Rectal smooth muscle tissue (tissue), 1 donor: Measurements from ENCODE around the gene CD33.
"Not testable (repeated sequence)": the region's sequence is repeated elsewhere in the genome, so short reads cannot be mapped to it uniquely, and the experiment has no call there.

ENCODE experiments used
- H3K27ac ChIP-seq: one replicate; pipeline ENCODE4 v1.7.0; 2013; ENCODE audit warnings: low read depth, low read length, inconsistent platforms
- H3K27me3 ChIP-seq: one replicate; pipeline ENCODE4 v1.7.0; 2013; ENCODE audit warnings: low read length; ENCODE audit not compliant: control insufficient read depth, insufficient read depth
- H3K36me3 ChIP-seq: one replicate; pipeline ENCODE4 v1.7.0; 2013; ENCODE audit warnings: low read length; ENCODE audit not compliant: control insufficient read depth, insufficient read depth
- H3K4me1 ChIP-seq: one replicate; pipeline ENCODE4 v1.7.0; 2013; ENCODE audit warnings: low read length; ENCODE audit not compliant: control insufficient read depth, insufficient read depth
- H3K4me3 ChIP-seq: one replicate; pipeline ENCODE4 v1.7.0; 2013; ENCODE audit warnings: low read length
- H3K9ac ChIP-seq: one replicate; pipeline ENCODE4 v1.7.0; 2013; ENCODE audit warnings: low read length

The CD33 gene

DNA sequence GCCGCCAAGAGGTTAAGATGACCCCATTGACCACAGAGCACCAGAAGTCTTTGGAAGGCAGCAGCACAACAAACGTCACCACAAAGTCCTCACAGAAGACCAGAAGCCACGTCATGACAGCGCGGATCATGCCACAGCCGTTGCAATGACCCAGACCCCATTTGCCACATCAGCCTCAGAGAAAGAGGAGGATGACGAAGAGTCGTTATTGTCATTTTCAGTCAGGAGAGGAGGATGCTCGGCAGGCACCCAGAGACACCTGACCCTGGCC, 29.6 kb upstream of the CD33 start:
- Histone ChIP-seq H3K27me3 (no peaks in the 10 kb centered on the region), H3K36me3 (no peaks in the 10 kb centered on the region), H3K27ac (no peak overlapping the region), H3K9ac (no peak overlapping the region), H3K4me3 (no peak overlapping the region), H3K4me1 (no peaks in the 10 kb centered on the region)

DNA sequence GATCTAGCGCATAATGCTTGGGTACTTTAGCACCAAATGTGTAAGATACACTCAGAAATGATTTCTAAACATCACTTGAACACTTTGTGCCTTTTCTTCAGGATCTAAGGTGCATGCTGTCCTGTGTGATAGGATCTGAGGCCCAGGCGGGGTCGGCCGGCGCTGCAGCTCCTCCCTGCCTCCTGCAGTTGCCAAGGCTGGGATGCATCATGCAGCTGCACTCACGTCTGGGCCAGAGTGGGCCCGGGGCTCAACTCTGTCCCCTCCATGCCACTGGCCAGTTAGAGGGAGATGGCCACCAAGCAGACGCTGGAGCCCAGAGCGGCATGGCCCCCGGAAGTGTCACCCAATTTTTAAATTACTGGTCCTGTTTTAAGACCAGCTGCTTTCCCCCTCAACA, 29.3 kb upstream of the CD33 start:
- no peak overlapping the region for H3K4me3 ChIP-seq
- H3K4me1 ChIP-seq, result no peaks in the 10 kb centered on the region
- H3K27me3 ChIP-seq, result no peaks in the 10 kb centered on the region
- H3K27ac ChIP-seq, result no peak overlapping the region
- H3K9ac ChIP-seq, result no peak overlapping the region
- no peaks in the 10 kb centered on the region for H3K36me3 ChIP-seq

DNA sequence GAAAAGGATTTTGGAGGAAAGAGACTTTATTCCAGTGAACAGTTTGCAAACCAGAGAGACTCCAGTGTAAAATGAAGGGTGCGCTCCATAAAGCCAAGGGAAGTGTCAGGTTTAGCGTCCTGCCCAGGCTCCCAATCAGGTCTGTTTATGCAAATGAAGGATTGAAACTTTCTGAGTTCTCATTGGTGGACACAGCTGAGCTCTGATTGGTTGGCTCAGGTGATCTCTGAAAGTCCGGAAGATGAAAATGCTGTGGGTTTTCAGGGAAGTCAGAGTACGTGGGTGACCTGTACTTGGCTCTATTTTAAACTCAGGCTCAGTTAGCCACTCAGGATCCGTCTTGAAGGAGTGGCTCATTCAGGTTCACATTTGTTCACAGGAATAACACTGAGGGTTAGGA, 28.7 kb upstream of the CD33 start:
- no peaks in the 10 kb centered on the region for H3K27me3 ChIP-seq

GRCh38 chr19:51198641-51199040, 26.2 kb upstream of the CD33 start:
- H3K4me1 ChIP-seq, result no peaks in the 10 kb centered on the region
- H3K4me3 ChIP-seq, result no peak overlapping the region
- no peak overlapping the region for H3K27ac ChIP-seq
- H3K9ac ChIP-seq, result no peak overlapping the region
- H3K27me3 ChIP-seq, result no peaks in the 10 kb centered on the region
- H3K36me3 ChIP-seq, result no peaks in the 10 kb centered on the region

More for the DNA sequence above, 28.7 kb upstream of the CD33 start:
- H3K9ac ChIP-seq, result no peak overlapping the region
- no peaks in the 10 kb centered on the region for H3K36me3 ChIP-seq
- H3K4me1 ChIP-seq, result no peaks in the 10 kb centered on the region
- H3K27ac ChIP-seq, result no peak overlapping the region
- H3K4me3 ChIP-seq, result no peak overlapping the region

DNA sequence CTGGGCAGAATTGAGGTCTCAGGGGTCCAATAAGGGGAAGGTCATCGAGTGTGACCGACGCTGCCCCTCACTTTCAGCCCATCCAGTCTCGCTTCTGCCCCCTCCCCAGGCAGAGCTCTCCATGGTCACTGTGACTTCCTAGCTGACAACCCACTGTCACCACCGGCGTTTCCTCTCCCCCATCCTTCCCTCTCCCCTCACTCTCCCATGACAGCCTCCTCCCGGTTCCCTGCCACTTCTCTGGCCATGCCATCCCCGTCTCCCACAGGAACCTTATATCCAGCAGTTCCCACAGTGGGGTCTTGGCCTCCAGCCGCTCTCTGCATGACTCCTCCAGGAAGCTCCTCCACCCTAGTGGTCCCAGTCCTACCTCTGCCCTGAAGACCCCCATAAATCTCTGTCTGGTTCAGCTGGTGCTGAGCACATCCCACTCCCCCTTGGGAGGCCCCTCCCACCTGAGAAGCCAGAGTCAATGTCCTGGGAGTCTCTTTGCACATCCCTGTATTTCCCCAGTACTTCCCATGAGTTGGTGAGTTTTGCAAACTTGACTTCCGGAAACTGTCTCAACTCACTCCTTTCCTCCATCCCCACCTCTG, 24.7 kb upstream of the CD33 start:
- Histone ChIP-seq H3K4me1 (no peaks in the 10 kb centered on the region), H3K27me3 (no peaks in the 10 kb centered on the region), H3K4me3 (no peak overlapping the region), H3K36me3 (no peaks in the 10 kb centered on the region), H3K27ac (no peak overlapping the region), H3K9ac (no peak overlapping the region)

- Histone ChIP-seq H3K4me1 (no peaks in the 10 kb centered on the region), H3K9ac (no peak overlapping the region), H3K4me3 (no peak overlapping the region), H3K27me3 (no peaks in the 10 kb centered on the region), H3K36me3 (no peaks in the 10 kb centered on the region), H3K27ac (no peak overlapping the region)
Observed at GRCh38 chr19:51201712-51202111, 23.2 kb upstream of the CD33 start.

DNA sequence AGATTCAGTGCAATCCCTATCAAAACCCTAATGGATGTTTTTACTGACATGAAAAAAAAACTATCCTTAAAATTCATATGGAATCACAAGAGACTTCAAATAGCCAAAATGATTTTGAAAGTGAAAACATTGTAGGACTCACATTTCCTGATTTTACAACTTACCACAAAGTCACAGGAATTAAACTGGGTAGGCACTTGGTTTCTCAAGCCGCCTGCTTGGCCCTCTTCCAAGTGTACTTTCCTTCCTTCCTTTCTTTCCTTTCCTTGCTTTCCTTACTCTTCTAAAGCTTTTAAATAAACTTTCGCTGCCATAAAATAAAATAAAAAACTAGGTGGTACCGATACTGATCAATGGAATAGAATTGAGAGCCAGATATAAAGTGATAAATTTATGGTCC, 21.0 kb upstream of the CD33 start:
- Histone ChIP-seq H3K36me3 (no peaks in the 10 kb centered on the region), H3K27ac (no peak overlapping the region), H3K4me1 (no peaks in the 10 kb centered on the region), H3K9ac (no peak overlapping the region), H3K4me3 (no peak overlapping the region), H3K27me3 (no peaks in the 10 kb centered on the region)

GRCh38 chr19:51204321-51204720, 20.6 kb upstream of the CD33 start:
- H3K9ac ChIP-seq, result no peak overlapping the region
- no peaks in the 10 kb centered on the region for H3K36me3 ChIP-seq
- H3K4me3 ChIP-seq, result no peak overlapping the region
- no peaks in the 10 kb centered on the region for H3K27me3 ChIP-seq
- no peak overlapping the region for H3K27ac ChIP-seq
- H3K4me1 ChIP-seq, result no peaks in the 10 kb centered on the region

DNA sequence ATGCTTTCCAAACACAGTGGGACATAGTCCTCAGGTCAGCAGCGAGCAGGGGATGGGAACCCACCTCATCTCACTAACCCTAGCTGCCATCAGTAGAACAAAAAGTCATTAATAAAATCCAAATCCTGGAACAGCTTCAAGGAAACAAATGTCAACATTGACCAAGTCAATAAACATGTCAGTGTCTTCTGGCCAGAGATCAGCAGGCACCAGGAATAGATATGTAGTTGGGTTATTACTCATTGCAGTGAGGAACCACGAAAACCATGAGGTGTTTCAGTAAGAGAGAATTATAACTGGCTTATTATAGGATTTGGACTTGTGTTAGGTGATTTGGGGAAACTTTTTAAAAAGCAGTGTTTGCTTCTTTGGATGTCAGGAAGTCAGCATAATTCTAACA, 17.1 kb upstream of the CD33 start:
- no peaks in the 10 kb centered on the region for H3K36me3 ChIP-seq
- no peaks in the 10 kb centered on the region for H3K4me1 ChIP-seq
- H3K9ac ChIP-seq, result no peak overlapping the region
- H3K27me3 ChIP-seq, result no peaks in the 10 kb centered on the region
- H3K4me3 ChIP-seq, result no peak overlapping the region
- no peak overlapping the region for H3K27ac ChIP-seq

DNA sequence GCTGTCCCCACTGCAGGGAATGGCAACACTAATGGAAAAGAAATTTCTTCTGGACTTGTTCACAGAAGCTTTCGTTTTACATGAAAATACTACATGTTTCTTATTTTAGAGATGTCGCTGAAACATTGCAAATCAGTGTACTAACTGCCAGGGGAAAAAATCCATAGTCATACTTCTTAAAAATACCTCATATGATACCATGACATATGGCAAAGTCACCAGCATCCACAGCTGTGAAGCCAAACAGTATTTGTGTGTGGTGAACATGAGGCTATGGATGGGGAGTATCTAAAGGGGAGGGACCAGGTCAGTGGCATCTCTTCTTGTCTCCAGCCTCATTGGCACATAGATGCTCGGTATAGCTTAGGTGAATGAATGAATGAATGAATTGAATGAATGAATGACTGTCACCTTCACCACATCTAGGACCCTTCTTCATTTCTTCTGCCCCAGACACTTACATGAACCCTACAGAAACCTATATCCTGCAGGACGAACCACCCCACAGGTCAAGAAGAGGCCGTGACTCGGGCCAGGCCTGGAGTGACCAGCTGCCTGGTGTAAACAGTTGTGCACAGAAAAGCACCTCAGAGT, 14.6 kb upstream of the CD33 start:
- Histone ChIP-seq H3K27ac (no peak overlapping the region), H3K4me3 (no peak overlapping the region), H3K36me3 (no peaks in the 10 kb centered on the region), H3K4me1 (no peaks in the 10 kb centered on the region), H3K9ac (no peak overlapping the region), H3K27me3 (no peaks in the 10 kb centered on the region)

GRCh38 chr19:51210874-51211361, 14.0 kb upstream of the CD33 start:
- H3K27me3 ChIP-seq, H3K4me3 ChIP-seq, H3K9ac ChIP-seq, H3K36me3 ChIP-seq, H3K27ac ChIP-seq, H3K4me1 ChIP-seq: not testable (repeated sequence)

DNA sequence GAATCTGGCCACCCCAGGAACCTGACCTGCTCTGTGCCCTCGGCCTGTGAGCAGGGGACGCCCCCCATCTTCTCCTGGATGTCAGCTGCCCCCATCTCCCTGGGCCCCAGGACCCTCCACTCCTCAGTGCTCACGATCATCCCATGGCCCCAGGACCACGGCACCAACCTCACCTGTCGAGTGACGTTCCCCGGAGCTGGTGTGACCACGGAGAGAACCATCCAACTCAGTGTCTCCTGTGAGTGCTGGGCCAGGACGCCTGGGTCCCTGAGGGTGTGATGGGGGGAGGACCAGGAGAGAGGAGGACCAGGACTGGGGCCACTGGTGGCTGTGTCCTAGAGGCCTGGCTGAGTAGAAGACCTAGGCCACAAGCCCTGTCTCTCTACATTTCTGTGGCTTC, 13.0 kb upstream of the CD33 start:
- H3K27ac ChIP-seq, result no peak overlapping the region
- no peaks in the 10 kb centered on the region for H3K36me3 ChIP-seq
- H3K9ac ChIP-seq, result no peak overlapping the region
- no peaks in the 10 kb centered on the region for H3K27me3 ChIP-seq
- H3K4me1 ChIP-seq, result no peaks in the 10 kb centered on the region
- H3K4me3 ChIP-seq, result no peak overlapping the region

DNA sequence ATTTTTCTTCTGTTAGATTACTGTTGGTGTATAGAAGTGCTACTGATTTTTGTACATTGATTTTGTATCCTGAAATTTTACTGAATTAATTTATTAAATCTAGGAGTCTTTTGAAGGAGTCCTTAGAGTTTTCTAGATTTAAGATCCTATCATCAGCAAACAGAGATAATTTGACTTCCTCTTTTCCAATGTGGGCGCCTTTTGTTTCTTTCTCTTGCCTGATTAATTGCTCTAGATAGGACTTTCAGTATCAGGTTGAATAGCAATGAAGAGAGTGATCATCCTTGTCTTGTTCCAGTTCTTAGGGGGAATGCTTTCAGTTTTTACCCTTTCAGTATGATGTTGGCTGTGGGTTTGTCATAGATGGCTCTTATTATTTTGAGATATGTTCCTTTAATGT, 5.6 kb upstream of the CD33 start:
- Histone ChIP-seq H3K4me1 (no peaks in the 10 kb centered on the region), H3K4me3 (no peak overlapping the region), H3K27me3 (no peaks in the 10 kb centered on the region), H3K9ac (no peak overlapping the region), H3K36me3 (no peaks in the 10 kb centered on the region), H3K27ac (no peak overlapping the region)
